C4-2B (cell line): ENCODE data around the gene PREX1.
"Not testable (repeated sequence)": the region's sequence is repeated elsewhere in the genome, so short reads cannot be mapped to it uniquely, and the experiment has no call there.

Experiments
- H3K27ac ChIP-seq: fragments of 450-650 bp; 2 replicates; pipeline ENCODE4 v1.5.1; 2017
- ZFX ChIP-seq: fragments of 450-650 bp; IDR thresholded peaks from 2 replicates; pipeline ENCODE4 v1.6.1; 2017
- TF ChIP-seq, protein P1 (sequence below): fragments of 450-650 bp; conservative IDR thresholded peaks from 2 replicates; pipeline ENCODE4 v1.5.1; 2017; ENCODE audit warnings: mild to moderate bottlenecking

Gene PREX1

DNA sequence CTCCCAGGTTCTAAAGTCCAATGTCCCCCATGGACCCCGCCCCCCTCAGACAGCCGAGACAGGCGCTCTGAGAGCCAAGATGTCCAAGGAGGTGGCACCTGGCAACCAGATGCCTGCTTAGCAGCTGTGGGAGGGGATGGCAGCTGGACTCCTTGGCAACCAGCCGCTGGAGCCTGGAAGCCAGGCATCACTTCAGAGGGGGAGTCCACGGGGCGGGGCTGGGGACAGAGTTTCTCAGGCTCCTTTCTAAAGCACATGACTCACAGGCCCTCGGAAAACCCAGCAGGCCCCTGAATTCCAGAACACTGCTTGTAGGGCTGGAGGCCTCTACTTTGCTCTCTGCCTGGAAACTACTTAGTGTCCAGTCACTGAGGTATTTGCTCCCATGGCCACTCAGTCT lies 51.5 kb downstream of the PREX1 start:
- no peak for TF ChIP-seq ZFX

DNA sequence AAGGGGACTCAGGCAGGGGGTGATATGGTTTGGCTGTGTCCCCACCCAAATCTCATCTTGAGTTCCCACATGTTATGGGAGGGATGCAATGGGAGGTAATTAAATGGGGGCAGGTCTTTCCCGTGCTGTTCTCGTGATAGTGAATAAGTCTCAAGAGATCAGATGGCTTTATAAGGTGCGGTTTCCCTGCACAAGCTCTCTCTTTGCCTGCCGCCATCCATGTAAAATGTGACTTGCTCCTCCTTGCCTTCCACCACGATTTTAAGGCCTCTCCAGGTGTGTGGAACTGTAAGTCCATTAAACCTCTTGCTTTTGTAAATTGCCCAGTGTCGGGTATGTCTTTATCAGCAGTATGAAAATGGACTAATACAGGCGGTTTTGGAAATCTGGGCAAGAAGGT lies 52.3 kb downstream of the PREX1 start:
- not testable (repeated sequence) for H3K27ac ChIP-seq

More for the DNA sequence above, 51.5 kb downstream of the PREX1 start:
- no peak overlapping the region for H3K27ac ChIP-seq

DNA sequence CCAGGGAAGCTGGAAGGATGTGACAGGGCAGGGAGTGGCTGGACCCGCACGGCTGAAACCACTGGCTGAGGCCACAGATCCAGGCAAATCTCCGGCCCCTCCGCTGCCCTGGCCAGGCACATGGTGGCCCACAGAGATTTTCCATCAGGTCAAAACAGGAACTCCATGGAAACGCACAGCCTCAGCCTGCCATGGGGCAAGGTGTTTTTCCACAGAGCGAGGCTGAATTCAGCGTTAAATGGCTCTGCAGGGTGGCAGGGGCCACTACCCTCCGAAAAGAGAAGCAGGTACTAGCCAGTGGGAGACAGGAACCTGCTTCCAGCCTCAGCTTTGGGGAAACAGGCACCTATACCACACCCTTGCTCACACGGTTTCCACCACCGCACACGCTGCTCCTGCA lies 53.1 kb downstream of the PREX1 start:
- no peak for TF ChIP-seq ZFX
- TF ChIP-seq, protein P1, sequence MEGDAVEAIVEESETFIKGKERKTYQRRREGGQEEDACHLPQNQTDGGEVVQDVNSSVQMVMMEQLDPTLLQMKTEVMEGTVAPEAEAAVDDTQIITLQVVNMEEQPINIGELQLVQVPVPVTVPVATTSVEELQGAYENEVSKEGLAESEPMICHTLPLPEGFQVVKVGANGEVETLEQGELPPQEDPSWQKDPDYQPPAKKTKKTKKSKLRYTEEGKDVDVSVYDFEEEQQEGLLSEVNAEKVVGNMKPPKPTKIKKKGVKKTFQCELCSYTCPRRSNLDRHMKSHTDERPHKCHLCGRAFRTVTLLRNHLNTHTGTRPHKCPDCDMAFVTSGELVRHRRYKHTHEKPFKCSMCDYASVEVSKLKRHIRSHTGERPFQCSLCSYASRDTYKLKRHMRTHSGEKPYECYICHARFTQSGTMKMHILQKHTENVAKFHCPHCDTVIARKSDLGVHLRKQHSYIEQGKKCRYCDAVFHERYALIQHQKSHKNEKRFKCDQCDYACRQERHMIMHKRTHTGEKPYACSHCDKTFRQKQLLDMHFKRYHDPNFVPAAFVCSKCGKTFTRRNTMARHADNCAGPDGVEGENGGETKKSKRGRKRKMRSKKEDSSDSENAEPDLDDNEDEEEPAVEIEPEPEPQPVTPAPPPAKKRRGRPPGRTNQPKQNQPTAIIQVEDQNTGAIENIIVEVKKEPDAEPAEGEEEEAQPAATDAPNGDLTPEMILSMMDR: no peak
- no peak overlapping the region for H3K27ac ChIP-seq

DNA sequence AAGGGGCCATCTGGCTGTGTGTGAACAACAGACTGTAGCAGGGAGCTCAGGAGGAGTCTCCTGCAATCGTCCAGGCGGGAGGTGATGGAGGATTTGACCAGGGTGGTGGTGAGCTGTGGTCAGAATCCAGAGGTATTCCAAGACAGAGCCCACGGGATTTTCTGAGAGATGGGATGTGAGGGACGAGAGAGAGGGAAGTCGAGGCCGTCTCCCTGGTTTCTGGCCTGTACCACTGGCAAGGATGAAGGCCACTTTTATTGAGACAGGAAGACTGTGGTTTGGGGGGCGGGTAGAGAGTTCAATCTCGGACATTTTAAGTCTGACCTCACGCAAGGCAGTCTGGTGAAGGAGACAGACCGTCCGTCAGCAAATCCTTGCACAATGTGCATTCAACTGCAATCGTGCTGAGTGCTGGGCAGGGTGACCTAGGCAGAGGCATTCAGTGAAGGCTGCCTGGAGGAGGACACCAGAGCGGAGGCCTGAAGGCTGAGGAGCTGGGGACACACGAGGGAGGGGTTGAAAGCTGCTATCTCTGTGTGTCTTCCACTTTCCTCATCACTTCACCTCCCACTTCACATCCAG lies 53.9 kb downstream of the PREX1 start:
- H3K27ac ChIP-seq: no peak overlapping the region
- no peak for TF ChIP-seq ZFX
- TF ChIP-seq, protein P1: no peak

DNA sequence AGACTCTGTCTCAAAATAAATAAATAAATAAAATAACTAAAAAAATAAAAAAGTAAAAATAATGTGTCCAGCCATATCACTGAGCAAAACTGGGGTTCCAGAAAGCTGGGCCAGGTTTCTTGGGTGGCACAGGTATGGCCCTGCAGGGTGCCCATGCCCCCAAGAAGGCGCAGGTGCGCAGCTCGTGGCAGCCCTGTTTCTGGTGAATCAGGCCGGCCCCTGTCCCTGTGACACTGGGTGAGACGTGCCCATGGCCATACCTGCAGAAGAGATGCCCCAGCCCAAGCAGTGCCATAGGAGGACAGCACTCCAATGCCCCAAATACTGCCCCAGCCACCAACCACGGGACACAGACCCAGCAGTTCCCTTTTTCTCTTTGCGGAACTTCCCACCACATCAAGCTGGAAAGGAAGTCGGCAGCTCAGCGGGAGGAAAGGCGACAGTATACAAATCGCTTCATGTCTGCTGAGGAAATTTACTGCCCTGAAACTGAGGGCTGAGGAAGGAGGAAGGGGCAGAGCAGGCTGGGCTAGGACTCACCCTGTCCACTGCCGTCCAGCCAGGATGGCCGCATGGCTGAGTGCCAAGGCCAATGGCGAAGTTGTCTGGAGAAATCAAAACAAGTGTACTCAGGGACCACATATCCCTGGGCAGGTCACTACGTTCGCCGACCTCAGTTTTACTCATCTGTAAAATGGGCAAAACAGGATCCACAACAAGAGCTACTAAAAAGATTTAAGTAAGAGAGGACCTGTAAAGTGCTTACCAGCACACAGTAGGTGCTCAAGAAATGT lies 55.4 kb downstream of the PREX1 start:
- H3K27ac ChIP-seq: no peak overlapping the region
- TF ChIP-seq, protein P1: no peak
- no peak for TF ChIP-seq ZFX

DNA sequence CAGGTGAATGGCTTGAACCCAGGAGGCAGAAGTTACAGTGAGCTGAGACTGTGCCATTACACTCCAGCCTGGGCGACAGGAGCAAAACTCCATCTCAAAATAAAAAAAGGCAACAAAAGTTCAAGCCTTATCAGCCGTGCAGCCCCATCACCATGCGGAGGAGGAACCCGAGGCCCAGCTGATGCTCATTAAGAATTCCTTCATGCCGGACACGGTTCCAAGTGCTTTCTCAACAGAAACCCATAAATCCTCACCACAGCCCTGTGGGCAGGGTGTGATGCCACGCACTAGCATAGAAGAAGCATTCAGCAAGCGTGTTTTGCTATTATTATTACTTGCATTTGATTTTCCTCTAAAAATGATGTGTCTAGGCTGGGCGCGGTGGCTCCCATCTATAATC lies 56.3 kb downstream of the PREX1 start:
- TF ChIP-seq, protein P1: no peak
- TF ChIP-seq ZFX: no peak

DNA sequence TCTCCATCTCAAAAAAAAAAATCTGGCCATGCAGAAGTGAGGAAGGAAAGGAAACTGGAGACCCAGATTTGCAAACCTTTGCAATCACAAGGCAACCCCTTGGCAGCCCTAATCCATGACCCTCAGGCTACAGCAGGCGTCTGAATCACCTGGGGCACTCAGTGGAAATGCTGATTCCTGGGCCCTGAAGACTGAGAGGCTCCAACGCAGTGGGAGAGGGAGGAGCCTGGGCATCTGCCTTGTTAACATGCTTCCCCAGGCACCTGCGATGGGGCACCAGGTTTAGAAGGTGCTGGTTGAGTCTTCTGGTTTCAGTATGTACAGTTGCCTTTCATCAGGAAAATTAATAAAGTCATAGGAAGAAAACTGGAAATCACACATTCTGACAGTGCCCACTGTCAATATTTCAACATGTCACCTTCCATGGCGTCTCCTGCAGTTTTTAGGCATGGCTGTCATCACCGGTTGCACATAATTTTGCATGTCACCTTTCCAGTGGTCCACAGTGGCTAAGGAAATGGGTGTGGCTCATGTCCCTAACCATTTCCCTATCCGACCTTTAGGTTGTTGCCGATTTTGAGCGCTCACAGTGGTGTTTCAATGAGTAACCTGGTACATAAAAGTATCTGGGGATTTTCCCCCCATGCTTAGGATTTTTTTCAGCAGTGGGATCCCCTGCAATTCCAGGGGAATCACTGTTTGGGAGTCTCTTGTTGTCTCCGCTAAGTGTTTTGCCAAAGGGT lies 56.9 kb downstream of the PREX1 start:
- no peak overlapping the region for H3K27ac ChIP-seq
- TF ChIP-seq, protein P1: no peak
- no peak for TF ChIP-seq ZFX

More for the DNA sequence above, 56.3 kb downstream of the PREX1 start:
- no peak overlapping the region for H3K27ac ChIP-seq
